Gastrocnemius medialis (tissue), 4 donors: Measurements from ENCODE around the gene VPS37C. TPM values are rescaled to one million over a fixed set of nuclear protein-coding genes. Genes with fewer than 3 reads are reported as not detected.

Experiments used
- ATAC-seq, 2 donors: fragments of 150-250 bp; one replicate each; pipeline ENCODE4 v1.9.1; 2016
- DNase-seq, 2 donors: peaks; one replicate each; pipeline ENCODE4 v3.0.0-alpha.2; 2019
- H3K27ac ChIP-seq, 4 donors: fragments of 200-600 bp; sonication (generic); 1 replicate in 1 of 4; 2 replicates in 3 of 4; pipeline ENCODE4 v1.5.1; 2016 to 2018; ENCODE audit warnings: mild to moderate bottlenecking in 2 of 4, moderate library complexity in 1 of 4
- H3K27me3 ChIP-seq, 3 donors: fragments of 200-600 bp; sonication (generic) in 2 of 3; 1 replicate in 1 of 3; 2 replicates in 2 of 3; pipeline versions ENCODE4 v1.5.1 to v1.6.0; 2016 to 2019; ENCODE audit warnings: mild to moderate bottlenecking in 1 of 3, moderate library complexity in 1 of 3
- H3K36me3 ChIP-seq, 2 donors: fragments of 200-600 bp; sonication (generic) in 1 of 2; one replicate each; pipeline ENCODE4 v1.5.1; 2017 to 2018
- H3K4me1 ChIP-seq, 2 donors: fragments of 200-600 bp; sonication (generic) in 1 of 2; one replicate each; pipeline ENCODE4 v1.5.1; 2016 to 2017; ENCODE audit warnings: mild to moderate bottlenecking in 2 of 2
- H3K4me3 ChIP-seq, 4 donors: fragments of 200-600 bp; sonication (generic) in 3 of 4; 1 replicate in 1 of 4; 2 replicates in 3 of 4; pipeline ENCODE4 v1.5.1; 2016 to 2019; ENCODE audit warnings: mild to moderate bottlenecking in 2 of 4
- H3K9me3 ChIP-seq, 3 donors: fragments of 200-600 bp; sonication (generic) in 2 of 3; 1 replicate in 1 of 3; 2 replicates in 2 of 3; pipeline ENCODE4 v1.5.1; 2016 to 2019
- POLR2A ChIP-seq, 2 donors: fragments of 450-650 bp; IDR thresholded peaks; one replicate each; pipeline ENCODE4 v1.6.1; 2017; ENCODE audit warnings: antibody characterized with exemption in 2 of 2, mild to moderate bottlenecking in 2 of 2, moderate library complexity in 2 of 2
- in situ Hi-C, 4 donors: fragments of 200-750 bp; cut with MboI; loops; one replicate each; pipeline versions ENCODE4 v1.15.0 to v1.8.0; 2017; ENCODE audit warnings: low sequenced_read_pairs in 4 of 4
- intact Hi-C: fragments of 100-400 bp; cut with DNase I; formaldehyde crosslinking; loops from one replicate; pipeline ENCODE4 v1.15.1; 2023; ENCODE audit warnings: low total_unique reads
- total RNA-seq, 4 donors: library from RNA; depleted of rRNA; stranded (reverse); fragments of >200 nt; gene quantifications; one replicate each; pipeline versions ENCODE4 v1.1.0 to v1.2.3, GENCODE V29; 2016
- TF ChIP-seq, protein P1 (sequence below), 5 experiments: fragments of 450-650 bp in 3 of 5; fragments of 200-600 bp in 2 of 5; sonication (generic) in 2 of 5; IDR thresholded peaks in 4 of 5; conservative IDR thresholded peaks in 1 of 5; 1 replicate in 4 of 5; 2 replicates in 1 of 5; pipeline ENCODE4 v1.5.1; 2016 to 2019; ENCODE audit warnings: antibody characterized with exemption in 5 of 5, mild to moderate bottlenecking in 3 of 5, moderate library complexity in 3 of 5

The VPS37C gene
- total RNA-seq, 4 donors from 2014 or later = 17.7 to 27.1 (median 23.5) TPM

DNA sequence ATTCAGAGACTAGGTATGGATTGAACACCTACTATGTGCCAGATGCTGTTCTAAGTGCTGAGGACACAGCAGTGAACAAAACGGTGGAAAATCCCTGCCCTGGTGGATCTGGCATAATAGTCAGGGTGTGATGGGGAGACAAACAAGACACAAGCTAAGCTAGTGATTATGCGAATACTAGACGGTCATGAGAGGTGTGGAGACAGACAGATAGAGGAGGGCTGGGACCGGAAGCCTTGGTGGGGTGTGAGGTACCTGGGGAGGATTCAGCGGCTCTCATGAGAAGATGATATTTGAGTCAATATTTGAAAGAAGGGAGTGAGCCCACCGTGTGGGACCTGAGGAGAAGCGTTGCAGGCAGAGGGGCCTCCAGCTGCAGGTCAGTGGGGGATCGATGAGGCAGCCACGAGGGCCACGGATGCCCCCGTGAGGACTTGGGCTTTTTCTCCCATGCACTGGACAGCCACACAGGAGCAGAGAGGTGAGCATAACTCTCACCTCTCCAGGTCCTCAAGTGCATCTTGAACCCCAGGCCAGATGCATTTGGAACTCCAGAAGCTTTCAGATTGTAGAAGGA is 54.2 kb downstream of the VPS37C start:
- no peak overlapping the region for H3K27ac ChIP-seq
- DNase-seq = no peak
- in situ Hi-C loops (no loop called here), intact Hi-C loops (no loop called here)
- no peaks in the 10 kb centered on the region for H3K36me3 ChIP-seq
- no peak overlapping the region for H3K4me3 ChIP-seq
- H3K9me3 ChIP-seq = no peaks in the 10 kb centered on the region
- no peak for ATAC-seq
- no peaks in the 10 kb centered on the region for H3K4me1 ChIP-seq
- no peaks in the 10 kb centered on the region for H3K27me3 ChIP-seq
- TF ChIP-seq POLR2A (IDR thresholded peaks at IDR 0.05) = no peak
- TF ChIP-seq, protein P1, sequence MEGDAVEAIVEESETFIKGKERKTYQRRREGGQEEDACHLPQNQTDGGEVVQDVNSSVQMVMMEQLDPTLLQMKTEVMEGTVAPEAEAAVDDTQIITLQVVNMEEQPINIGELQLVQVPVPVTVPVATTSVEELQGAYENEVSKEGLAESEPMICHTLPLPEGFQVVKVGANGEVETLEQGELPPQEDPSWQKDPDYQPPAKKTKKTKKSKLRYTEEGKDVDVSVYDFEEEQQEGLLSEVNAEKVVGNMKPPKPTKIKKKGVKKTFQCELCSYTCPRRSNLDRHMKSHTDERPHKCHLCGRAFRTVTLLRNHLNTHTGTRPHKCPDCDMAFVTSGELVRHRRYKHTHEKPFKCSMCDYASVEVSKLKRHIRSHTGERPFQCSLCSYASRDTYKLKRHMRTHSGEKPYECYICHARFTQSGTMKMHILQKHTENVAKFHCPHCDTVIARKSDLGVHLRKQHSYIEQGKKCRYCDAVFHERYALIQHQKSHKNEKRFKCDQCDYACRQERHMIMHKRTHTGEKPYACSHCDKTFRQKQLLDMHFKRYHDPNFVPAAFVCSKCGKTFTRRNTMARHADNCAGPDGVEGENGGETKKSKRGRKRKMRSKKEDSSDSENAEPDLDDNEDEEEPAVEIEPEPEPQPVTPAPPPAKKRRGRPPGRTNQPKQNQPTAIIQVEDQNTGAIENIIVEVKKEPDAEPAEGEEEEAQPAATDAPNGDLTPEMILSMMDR (IDR thresholded peaks at IDR 0.05 in 4 of 5, conservative IDR thresholded peaks at IDR 0.05 in 1 of 5) = no peak

DNA sequence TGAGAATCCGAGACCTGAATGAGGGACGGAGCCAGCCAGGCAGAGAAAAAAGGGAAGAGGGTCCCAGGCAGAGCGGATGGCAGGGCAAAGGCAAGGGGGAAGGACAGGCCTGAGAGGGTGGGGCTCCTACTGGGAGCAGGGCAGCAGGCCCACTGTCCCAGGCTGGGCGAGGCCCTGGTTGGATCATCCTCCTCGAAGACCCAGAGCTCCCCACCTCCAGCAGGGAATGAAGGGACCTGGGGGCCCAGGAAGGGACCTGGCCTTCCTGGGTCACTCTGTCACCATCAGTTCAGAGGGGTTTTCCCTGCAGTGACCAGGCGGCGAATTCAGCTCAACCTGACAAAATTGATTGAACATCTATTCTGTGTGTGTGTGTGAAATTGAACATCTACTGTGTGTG is 54.9 kb downstream of the VPS37C start:
- Histone ChIP-seq H3K27ac (no peak overlapping the region), H3K27me3 (no peaks in the 10 kb centered on the region), H3K4me1 (no peaks in the 10 kb centered on the region), H3K36me3 (no peaks in the 10 kb centered on the region), H3K4me3 (no peak overlapping the region), H3K9me3 (no peaks in the 10 kb centered on the region)
- in situ Hi-C loops (no loop called here), intact Hi-C loops (no loop called here)
- no peak for DNase-seq
- no peak for ATAC-seq
- TF ChIP-seq POLR2A (IDR thresholded peaks at IDR 0.05) = no peak
- TF ChIP-seq, protein P1 (IDR thresholded peaks at IDR 0.05 in 4 of 5, conservative IDR thresholded peaks at IDR 0.05 in 1 of 5) = no peak

DNA sequence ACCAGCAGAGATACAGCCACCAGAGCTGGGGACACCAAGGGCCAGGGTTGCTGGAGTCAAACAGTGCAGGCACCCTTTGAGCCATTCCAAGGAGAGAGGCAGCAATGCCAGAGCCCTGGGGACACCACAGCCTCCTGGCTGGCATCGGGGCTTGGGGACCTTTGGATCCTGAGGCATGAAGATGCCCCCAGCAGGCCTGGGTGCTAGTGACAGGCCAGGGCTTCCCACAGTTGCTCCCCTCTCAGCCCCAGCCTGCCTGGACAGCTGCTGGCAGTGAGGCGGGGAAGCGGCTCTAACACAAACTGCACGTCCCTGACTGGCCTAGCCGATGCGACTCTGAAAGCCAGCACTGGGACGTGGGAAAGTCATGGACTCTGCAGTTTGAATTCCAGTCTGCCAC is 56.3 kb downstream of the VPS37C start:
- H3K27me3 ChIP-seq = no peaks in the 10 kb centered on the region
- H3K4me1 ChIP-seq = no peaks in the 10 kb centered on the region
- ATAC-seq (no peak), DNase-seq (no peak)
- H3K36me3 ChIP-seq = no peaks in the 10 kb centered on the region
- H3K9me3 ChIP-seq = no peaks in the 10 kb centered on the region
- H3K4me3 ChIP-seq = no peak overlapping the region
- intact Hi-C loops = no loop called here
- no peak for TF ChIP-seq POLR2A (IDR thresholded peaks at IDR 0.05)
- TF ChIP-seq, protein P1 (IDR thresholded peaks at IDR 0.05 in 4 of 5, conservative IDR thresholded peaks at IDR 0.05 in 1 of 5) = no peak
- no peak overlapping the region for H3K27ac ChIP-seq
- in situ Hi-C loops = no loop called here

DNA sequence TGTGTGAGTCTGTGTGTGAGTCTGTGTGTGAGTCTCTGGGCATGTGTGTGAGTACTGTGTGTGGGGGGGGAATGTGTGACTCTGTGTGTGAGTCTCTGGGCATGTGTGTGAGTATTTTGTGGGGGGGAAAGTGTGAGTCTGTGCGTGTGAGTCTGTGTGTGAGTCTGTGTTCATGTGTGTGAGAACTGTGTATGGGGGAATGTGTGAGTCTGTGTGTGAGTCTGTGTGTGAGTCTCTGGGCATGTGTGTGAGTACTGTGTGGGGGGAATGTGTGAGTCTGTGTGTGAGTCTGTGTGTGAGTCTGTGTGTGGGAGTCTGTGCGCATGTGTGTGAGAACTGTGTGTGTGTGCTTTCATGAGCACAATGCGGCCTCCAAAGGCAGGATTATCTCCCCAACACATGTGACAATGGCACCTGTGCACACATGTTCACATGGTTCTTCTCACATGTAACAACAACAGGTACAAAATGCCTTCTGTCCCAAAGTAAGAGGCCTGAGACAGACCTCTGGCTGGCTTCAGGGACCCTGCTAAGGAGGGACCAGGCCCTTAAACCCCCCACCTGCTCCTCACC is 57.3 kb downstream of the VPS37C start:
- in situ Hi-C loops (no loop called here), intact Hi-C loops (no loop called here)
- no peak overlapping the region for H3K4me3 ChIP-seq

More for the DNA sequence above, 57.3 kb downstream of the VPS37C start:
- Histone ChIP-seq H3K36me3 (no peaks in the 10 kb centered on the region), H3K27me3 (no peaks in the 10 kb centered on the region), H3K27ac (no peak overlapping the region), H3K9me3 (no peaks in the 10 kb centered on the region), H3K4me1 (no peaks in the 10 kb centered on the region)
- TF ChIP-seq POLR2A (IDR thresholded peaks at IDR 0.05) = no peak
- TF ChIP-seq, protein P1 (IDR thresholded peaks at IDR 0.05 in 4 of 5, conservative IDR thresholded peaks at IDR 0.05 in 1 of 5) = no peak
- ATAC-seq (no peak), DNase-seq (no peak)
